ENCODE measurements around the gene MBNL2. TPM values are rescaled to one million over a fixed set of nuclear protein-coding genes. Genes with fewer than 3 reads are reported as not detected.
A peak's percentile ranks its signal among the peaks of the same experiment; 100 is the strongest.

The MBNL2 gene
- total and polyA plus RNA-seq, 2 of the 13 experiments (the other 11 are each of a cell fraction or from before 2014, with no cell fraction given): 30.8 to 59.0 TPM

GRCh38 chr13:97308735-97309429 is 86.7 kb downstream of the MBNL2 start (continued):
- TF ChIP-seq, protein P1, sequence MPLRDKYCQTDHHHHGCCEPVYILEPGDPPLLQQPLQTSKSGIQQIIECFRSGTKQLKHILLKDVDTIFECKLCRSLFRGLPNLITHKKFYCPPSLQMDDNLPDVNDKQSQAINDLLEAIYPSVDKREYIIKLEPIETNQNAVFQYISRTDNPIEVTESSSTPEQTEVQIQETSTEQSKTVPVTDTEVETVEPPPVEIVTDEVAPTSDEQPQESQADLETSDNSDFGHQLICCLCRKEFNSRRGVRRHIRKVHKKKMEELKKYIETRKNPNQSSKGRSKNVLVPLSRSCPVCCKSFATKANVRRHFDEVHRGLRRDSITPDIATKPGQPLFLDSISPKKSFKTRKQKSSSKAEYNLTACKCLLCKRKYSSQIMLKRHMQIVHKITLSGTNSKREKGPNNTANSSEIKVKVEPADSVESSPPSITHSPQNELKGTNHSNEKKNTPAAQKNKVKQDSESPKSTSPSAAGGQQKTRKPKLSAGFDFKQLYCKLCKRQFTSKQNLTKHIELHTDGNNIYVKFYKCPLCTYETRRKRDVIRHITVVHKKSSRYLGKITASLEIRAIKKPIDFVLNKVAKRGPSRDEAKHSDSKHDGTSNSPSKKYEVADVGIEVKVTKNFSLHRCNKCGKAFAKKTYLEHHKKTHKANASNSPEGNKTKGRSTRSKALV (CRISPR knock-in tag; IDR thresholded peaks at IDR 0.05): no peak
- TF ChIP-seq, protein P2, sequence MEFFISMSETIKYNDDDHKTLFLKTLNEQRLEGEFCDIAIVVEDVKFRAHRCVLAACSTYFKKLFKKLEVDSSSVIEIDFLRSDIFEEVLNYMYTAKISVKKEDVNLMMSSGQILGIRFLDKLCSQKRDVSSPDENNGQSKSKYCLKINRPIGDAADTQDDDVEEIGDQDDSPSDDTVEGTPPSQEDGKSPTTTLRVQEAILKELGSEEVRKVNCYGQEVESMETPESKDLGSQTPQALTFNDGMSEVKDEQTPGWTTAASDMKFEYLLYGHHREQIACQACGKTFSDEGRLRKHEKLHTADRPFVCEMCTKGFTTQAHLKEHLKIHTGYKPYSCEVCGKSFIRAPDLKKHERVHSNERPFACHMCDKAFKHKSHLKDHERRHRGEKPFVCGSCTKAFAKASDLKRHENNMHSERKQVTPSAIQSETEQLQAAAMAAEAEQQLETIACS (CRISPR knock-in tag; IDR thresholded peaks at IDR 0.05): no peak
- TF ChIP-seq ATF7 (IDR thresholded peaks at IDR 0.05) (peak; percentile 61; the same call in 1 of the 2 replicates), ATF7 (CRISPR knock-in tag; IDR thresholded peaks at IDR 0.05) (no peak), MED8 (CRISPR knock-in tag; IDR thresholded peaks at IDR 0.05; ENCODE audit: insufficient replicate concordance) (no peak), ZNF841 (CRISPR knock-in tag; IDR thresholded peaks at IDR 0.05; ENCODE audit: borderline replicate concordance) (no peak), EHMT2 (IDR thresholded peaks at IDR 0.05; ENCODE audit: borderline replicate concordance, low read depth, low read length) (peak; percentile 35; the same call in 1 of the 2 replicates), ZNF225 (CRISPR knock-in tag; IDR thresholded peaks at IDR 0.05) (no peak), ATF1 (CRISPR knock-in tag; IDR thresholded peaks at IDR 0.05) (no peak), TBX2 (CRISPR knock-in tag; IDR thresholded peaks at IDR 0.05; ENCODE audit: borderline replicate concordance) (no peak), GATAD2A (CRISPR knock-in tag; IDR thresholded peaks at IDR 0.05) (peak; percentile 38; the same call in 1 of the 2 replicates), CREB1 (IDR thresholded peaks at IDR 0.05) (no peak), CREB1 (CRISPR knock-in tag; IDR thresholded peaks at IDR 0.05) (0 out of 2 replicates have a peak, but pooled peaks have one; percentile 22), ZSCAN25 (CRISPR knock-in tag; IDR thresholded peaks at IDR 0.05) (no peak), HMG20A (CRISPR knock-in tag; IDR thresholded peaks at IDR 0.05; ENCODE audit: borderline replicate concordance) (peak; percentile 18; the same call in 1 of the 2 replicates), SATB2 (CRISPR knock-in tag; IDR thresholded peaks at IDR 0.05) (no peak), AGO2 (optimal IDR thresholded peaks at IDR 0.05; ENCODE audit: low read depth, low read length) (no peak), SMAD9 (CRISPR knock-in tag; IDR thresholded peaks at IDR 0.05) (no peak), RBM39 (IDR thresholded peaks at IDR 0.05; ENCODE audit: low read depth, low read length, poor library complexity, severe bottlenecking) (no peak), GTF3A (CRISPR knock-in tag; conservative IDR thresholded peaks at IDR 0.05) (no peak), CTCF (CRISPR knock-in tag; IDR thresholded peaks at IDR 0.05) (no peak)
- TF ChIP-seq, protein P3, sequence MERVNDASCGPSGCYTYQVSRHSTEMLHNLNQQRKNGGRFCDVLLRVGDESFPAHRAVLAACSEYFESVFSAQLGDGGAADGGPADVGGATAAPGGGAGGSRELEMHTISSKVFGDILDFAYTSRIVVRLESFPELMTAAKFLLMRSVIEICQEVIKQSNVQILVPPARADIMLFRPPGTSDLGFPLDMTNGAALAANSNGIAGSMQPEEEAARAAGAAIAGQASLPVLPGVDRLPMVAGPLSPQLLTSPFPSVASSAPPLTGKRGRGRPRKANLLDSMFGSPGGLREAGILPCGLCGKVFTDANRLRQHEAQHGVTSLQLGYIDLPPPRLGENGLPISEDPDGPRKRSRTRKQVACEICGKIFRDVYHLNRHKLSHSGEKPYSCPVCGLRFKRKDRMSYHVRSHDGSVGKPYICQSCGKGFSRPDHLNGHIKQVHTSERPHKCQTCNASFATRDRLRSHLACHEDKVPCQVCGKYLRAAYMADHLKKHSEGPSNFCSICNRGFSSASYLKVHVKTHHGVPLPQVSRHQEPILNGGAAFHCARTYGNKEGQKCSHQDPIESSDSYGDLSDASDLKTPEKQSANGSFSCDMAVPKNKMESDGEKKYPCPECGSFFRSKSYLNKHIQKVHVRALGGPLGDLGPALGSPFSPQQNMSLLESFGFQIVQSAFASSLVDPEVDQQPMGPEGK (CRISPR knock-in tag; IDR thresholded peaks at IDR 0.05): 0 out of 2 replicates have a peak, but pooled peaks have one; percentile 13
- TF ChIP-seq, protein P4, sequence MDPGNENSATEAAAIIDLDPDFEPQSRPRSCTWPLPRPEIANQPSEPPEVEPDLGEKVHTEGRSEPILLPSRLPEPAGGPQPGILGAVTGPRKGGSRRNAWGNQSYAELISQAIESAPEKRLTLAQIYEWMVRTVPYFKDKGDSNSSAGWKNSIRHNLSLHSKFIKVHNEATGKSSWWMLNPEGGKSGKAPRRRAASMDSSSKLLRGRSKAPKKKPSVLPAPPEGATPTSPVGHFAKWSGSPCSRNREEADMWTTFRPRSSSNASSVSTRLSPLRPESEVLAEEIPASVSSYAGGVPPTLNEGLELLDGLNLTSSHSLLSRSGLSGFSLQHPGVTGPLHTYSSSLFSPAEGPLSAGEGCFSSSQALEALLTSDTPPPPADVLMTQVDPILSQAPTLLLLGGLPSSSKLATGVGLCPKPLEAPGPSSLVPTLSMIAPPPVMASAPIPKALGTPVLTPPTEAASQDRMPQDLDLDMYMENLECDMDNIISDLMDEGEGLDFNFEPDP (CRISPR knock-in tag; conservative IDR thresholded peaks at IDR 0.05): 0 out of 2 replicates have a peak, but pooled peaks have one; percentile 70
